ENCODE results near the gene KCNMB3.
"Not testable (repeated sequence)": the region's sequence is repeated elsewhere in the genome, so short reads cannot be mapped to it uniquely, and the experiment has no call there.

The KCNMB3 gene

GRCh38 chr3:179259959-179260756 is 9.2 kb upstream of the KCNMB3 start:
- not testable (repeated sequence) for H4K91ac ChIP-seq (ENCODE audit: low read depth, low read length, poor library complexity); H3K4me1 ChIP-seq (ENCODE audit: control insufficient read depth in 2 of 2, insufficient read depth in 1 of 2, low read depth in 1 of 2, low read length in 2 of 2); H3K18ac ChIP-seq (ENCODE audit: low read length); H2BK5ac ChIP-seq (ENCODE audit: low read length); H3K27me3 ChIP-seq (ENCODE audit: control insufficient read depth in 3 of 3, insufficient read depth in 3 of 3, low read depth in 1 of 3, low read length in 3 of 3); H4K8ac ChIP-seq (ENCODE audit: low read depth, low read length); H3K23ac ChIP-seq (ENCODE audit: low read depth, low read length, poor library complexity); H2AK5ac ChIP-seq (ENCODE audit: low read depth, low read length); H3K79me1 ChIP-seq (ENCODE audit: low read depth, low read length); H3K4me3 ChIP-seq (ENCODE audit: low read length in 2 of 2); H3K36me3 ChIP-seq (replicated peaks in 1 of 2; ENCODE audit: control insufficient read depth in 2 of 2, insufficient read depth in 2 of 2, low read length in 2 of 2); DNase-seq (ENCODE audit: low spot score); H2BK12ac ChIP-seq (ENCODE audit: low read length); H3K14ac ChIP-seq (ENCODE audit: low read length); H3K27ac ChIP-seq (replicated peaks; ENCODE audit: low read length); H3K4ac ChIP-seq (ENCODE audit: low read length); H2BK120ac ChIP-seq (ENCODE audit: low read depth, low read length); H3K9ac ChIP-seq (ENCODE audit: low read depth, low read length, poor library complexity); H3K4me2 ChIP-seq (ENCODE audit: insufficient read depth, low read length, poor library complexity, severe bottlenecking); H2BK15ac ChIP-seq (ENCODE audit: low read length)
- Histone ChIP-seq H3K9me3 (replicated peaks in 1 of 2; ENCODE audit: control insufficient read depth in 2 of 2, insufficient read depth in 1 of 2, low read depth in 1 of 2, low read length in 2 of 2) (peaks cover 0 to 17% of the 10 kb centered on the region in 2 donors), H2AFZ (ENCODE audit: low read length) (peak overlapping the region; percentile 87)
- WGBS, 2 donors (ENCODE audit: extremely low coverage in 2 of 2, insufficient read length in 2 of 2, insufficient replicate concordance in 1 of 2), result no CpG with 5 or more reads among the region's 9 CpGs

- no peak overlapping the region for H3K4me2 ChIP-seq (ENCODE audit: insufficient read depth, low read length, poor library complexity, severe bottlenecking)
- H3K27me3 ChIP-seq (ENCODE audit: control insufficient read depth in 3 of 3, insufficient read depth in 3 of 3, low read depth in 1 of 3, low read length in 3 of 3), result peaks cover 0 to 3% (median 0%) of the 10 kb centered on the region in 3 experiments
- no peak overlapping the region for H4K91ac ChIP-seq (ENCODE audit: low read depth, low read length, poor library complexity)
- no peak overlapping the region for H2BK120ac ChIP-seq (ENCODE audit: low read depth, low read length)
- H3K27ac ChIP-seq (replicated peaks; ENCODE audit: low read length), result no peak overlapping the region
- H3K23ac ChIP-seq (ENCODE audit: low read depth, low read length, poor library complexity), result no peak overlapping the region
- no peak overlapping the region for H3K4me3 ChIP-seq (ENCODE audit: low read length in 2 of 2)
- no peak overlapping the region for H2BK15ac ChIP-seq (ENCODE audit: low read length)
- no peak for DNase-seq (ENCODE audit: low spot score)
- H3K9me3 ChIP-seq (replicated peaks in 1 of 2; ENCODE audit: control insufficient read depth in 2 of 2, insufficient read depth in 1 of 2, low read depth in 1 of 2, low read length in 2 of 2), result peaks cover 0 to 17% of the 10 kb centered on the region in 2 donors
- no peaks in the 10 kb centered on the region for H3K36me3 ChIP-seq (replicated peaks in 1 of 2; ENCODE audit: control insufficient read depth in 2 of 2, insufficient read depth in 2 of 2, low read length in 2 of 2)
- H2AK5ac ChIP-seq (ENCODE audit: low read depth, low read length), result no peak overlapping the region
- no peak overlapping the region for H3K14ac ChIP-seq (ENCODE audit: low read length)
- WGBS, 2 donors (ENCODE audit: extremely low coverage in 2 of 2, insufficient read length in 2 of 2, insufficient replicate concordance in 1 of 2), result no CpG with 5 or more reads among the region's 5 CpGs
- no peaks in the 10 kb centered on the region for H3K79me1 ChIP-seq (ENCODE audit: low read depth, low read length)
- no peak overlapping the region for H2BK12ac ChIP-seq (ENCODE audit: low read length)
- H4K8ac ChIP-seq (ENCODE audit: low read depth, low read length), result no peak overlapping the region
- no peak overlapping the region for H3K18ac ChIP-seq (ENCODE audit: low read length)
- no peak overlapping the region for H2AFZ ChIP-seq (ENCODE audit: low read length)
- no peak overlapping the region for H3K4ac ChIP-seq (ENCODE audit: low read length)
- no peak overlapping the region for H2BK5ac ChIP-seq (ENCODE audit: low read length)
- H3K9ac ChIP-seq (ENCODE audit: low read depth, low read length, poor library complexity), result no peak overlapping the region
- H3K4me1 ChIP-seq (ENCODE audit: control insufficient read depth in 2 of 2, insufficient read depth in 1 of 2, low read depth in 1 of 2, low read length in 2 of 2), result no peaks in the 10 kb centered on the region
These were observed 7.9 kb upstream of the KCNMB3 start for GRCh38 chr3:179258820-179259219.

GRCh38 chr3:179257742-179258141 is 6.8 kb upstream of the KCNMB3 start:
- H2AK5ac ChIP-seq (ENCODE audit: low read depth, low read length); H3K23ac ChIP-seq (ENCODE audit: low read depth, low read length, poor library complexity); H3K9ac ChIP-seq (ENCODE audit: low read depth, low read length, poor library complexity); H2BK15ac ChIP-seq (ENCODE audit: low read length); H3K79me1 ChIP-seq (ENCODE audit: low read depth, low read length); H3K18ac ChIP-seq (ENCODE audit: low read length); H2AFZ ChIP-seq (ENCODE audit: low read length); H3K4me1 ChIP-seq (ENCODE audit: control insufficient read depth in 2 of 2, insufficient read depth in 1 of 2, low read depth in 1 of 2, low read length in 2 of 2); H2BK12ac ChIP-seq (ENCODE audit: low read length); H3K36me3 ChIP-seq (replicated peaks in 1 of 2; ENCODE audit: control insufficient read depth in 2 of 2, insufficient read depth in 2 of 2, low read length in 2 of 2); H4K8ac ChIP-seq (ENCODE audit: low read depth, low read length); H2BK120ac ChIP-seq (ENCODE audit: low read depth, low read length); H3K4ac ChIP-seq (ENCODE audit: low read length); H3K14ac ChIP-seq (ENCODE audit: low read length); H4K91ac ChIP-seq (ENCODE audit: low read depth, low read length, poor library complexity); H3K4me2 ChIP-seq (ENCODE audit: insufficient read depth, low read length, poor library complexity, severe bottlenecking); DNase-seq (ENCODE audit: low spot score); H3K4me3 ChIP-seq (ENCODE audit: low read length in 2 of 2); H3K27ac ChIP-seq (replicated peaks; ENCODE audit: low read length); H3K27me3 ChIP-seq (ENCODE audit: control insufficient read depth in 3 of 3, insufficient read depth in 3 of 3, low read depth in 1 of 3, low read length in 3 of 3); H2BK5ac ChIP-seq (ENCODE audit: low read length): not testable (repeated sequence)
- peaks cover 0 to 17% of the 10 kb centered on the region in 2 donors for H3K9me3 ChIP-seq (replicated peaks in 1 of 2; ENCODE audit: control insufficient read depth in 2 of 2, insufficient read depth in 1 of 2, low read depth in 1 of 2, low read length in 2 of 2)
- no CpG with 5 or more reads among the region's 11 CpGs for WGBS, 2 donors (ENCODE audit: extremely low coverage in 2 of 2, insufficient read length in 2 of 2, insufficient replicate concordance in 1 of 2)

- H3K27me3 ChIP-seq (ENCODE audit: control insufficient read depth in 3 of 3, insufficient read depth in 3 of 3, low read depth in 1 of 3, low read length in 3 of 3), result peaks cover 0 to 3% (median 0%) of the 10 kb centered on the region in 3 experiments
- no peak overlapping the region for H2AFZ ChIP-seq (ENCODE audit: low read length)
- H2BK12ac ChIP-seq (ENCODE audit: low read length), result no peak overlapping the region
- no peak for DNase-seq (ENCODE audit: low spot score)
- H3K4me2 ChIP-seq (ENCODE audit: insufficient read depth, low read length, poor library complexity, severe bottlenecking), result no peak overlapping the region
- H3K4me3 ChIP-seq (ENCODE audit: low read length in 2 of 2), result no peak overlapping the region
- H2BK15ac ChIP-seq (ENCODE audit: low read length), result no peak overlapping the region
- H4K91ac ChIP-seq (ENCODE audit: low read depth, low read length, poor library complexity), result no peak overlapping the region
- no peaks in the 10 kb centered on the region for H3K79me1 ChIP-seq (ENCODE audit: low read depth, low read length)
- no CpG with 5 or more reads among the region's 2 CpGs for WGBS, 2 donors (ENCODE audit: extremely low coverage in 2 of 2, insufficient read length in 2 of 2, insufficient replicate concordance in 1 of 2)
- no peak overlapping the region for H2BK120ac ChIP-seq (ENCODE audit: low read depth, low read length)
- no peak overlapping the region for H2AK5ac ChIP-seq (ENCODE audit: low read depth, low read length)
- H3K27ac ChIP-seq (replicated peaks; ENCODE audit: low read length), result no peak overlapping the region
- H3K14ac ChIP-seq (ENCODE audit: low read length), result no peak overlapping the region
- H3K23ac ChIP-seq (ENCODE audit: low read depth, low read length, poor library complexity), result no peak overlapping the region
- no peaks in the 10 kb centered on the region for H3K36me3 ChIP-seq (replicated peaks in 1 of 2; ENCODE audit: control insufficient read depth in 2 of 2, insufficient read depth in 2 of 2, low read length in 2 of 2)
- H4K8ac ChIP-seq (ENCODE audit: low read depth, low read length), result no peak overlapping the region
- no peaks in the 10 kb centered on the region for H3K4me1 ChIP-seq (ENCODE audit: control insufficient read depth in 2 of 2, insufficient read depth in 1 of 2, low read depth in 1 of 2, low read length in 2 of 2)
- H3K4ac ChIP-seq (ENCODE audit: low read length), result no peak overlapping the region
- H2BK5ac ChIP-seq (ENCODE audit: low read length), result no peak overlapping the region
- no peak overlapping the region for H3K18ac ChIP-seq (ENCODE audit: low read length)
- H3K9me3 ChIP-seq (replicated peaks in 1 of 2; ENCODE audit: control insufficient read depth in 2 of 2, insufficient read depth in 1 of 2, low read depth in 1 of 2, low read length in 2 of 2), result peaks cover 0 to 12% of the 10 kb centered on the region in 2 donors
- no peak overlapping the region for H3K9ac ChIP-seq (ENCODE audit: low read depth, low read length, poor library complexity)
These were observed 5.9 kb upstream of the KCNMB3 start for GRCh38 chr3:179256813-179257212.

Data from neuronal stem cell (in vitro differentiated cells).